ENCODE measurements around the gene ZNF14. TPM values are rescaled to one million over a fixed set of nuclear protein-coding genes. Genes with fewer than 3 reads are reported as not detected.

ZNF14 gene
- total and polyA plus RNA-seq, 10 of the 15 experiments (the other 5 are each of a cell fraction or from before 2014, with no cell fraction given) = 2.5 to 7.2 (median 4.6) TPM

- no peak for TF ChIP-seq EZH2 (IDR thresholded peaks at IDR 0.05; ENCODE audit: borderline replicate concordance, control insufficient read depth, low read depth, low read length)
- TF ChIP-seq NFYA (IDR thresholded peaks at IDR 0.05; ENCODE audit: borderline replicate concordance, low read depth, low read length) = no peak
- TF ChIP-seq NBN (IDR thresholded peaks at IDR 0.05) = peak; percentile 62
- TF ChIP-seq RELA (IDR thresholded peaks at IDR 0.05; ENCODE audit: borderline replicate concordance, partially characterized antibody) = peak; percentile 9
- TF ChIP-seq SIX5 (IDR thresholded peaks at IDR 0.05; ENCODE audit: low read depth, low read length, severe bottlenecking) = peak; percentile 77
- no peak for TF ChIP-seq FOS (IDR thresholded peaks at IDR 0.05; ENCODE audit: borderline replicate concordance, extremely low read depth, insufficient read length)
- 0 out of 2 replicates have a peak, but pooled peaks have one; percentile 13 for TF ChIP-seq IRF3 (IDR thresholded peaks at IDR 0.05)
- peak; percentile 98 for TF ChIP-seq IKZF1 (conservative IDR thresholded peaks at IDR 0.05)
- TF ChIP-seq PAX8 (IDR thresholded peaks at IDR 0.05) = no peak
- TF ChIP-seq CEBPZ (IDR thresholded peaks at IDR 0.05; ENCODE audit: low read depth, low read length) = no peak
- peak; percentile 88 for TF ChIP-seq ZNF207 (IDR thresholded peaks at IDR 0.05; ENCODE audit: borderline replicate concordance)
- no peak for TF ChIP-seq JUND (IDR thresholded peaks at IDR 0.05; ENCODE audit: low read depth, low read length)
- no peak for TF ChIP-seq PBX3 (IDR thresholded peaks at IDR 0.05; ENCODE audit: insufficient replicate concordance, low read depth, low read length)
- TF ChIP-seq REST (IDR thresholded peaks at IDR 0.05; ENCODE audit: low read depth, low read length) = no peak
- peak; percentile 93; the same call in 1 of the 2 replicates for TF ChIP-seq SMARCA5 (IDR thresholded peaks at IDR 0.05)
- TF ChIP-seq SIN3A (IDR thresholded peaks at IDR 0.05; ENCODE audit: low read depth, low read length) = peak; percentile 81
- TF ChIP-seq TCF12 (IDR thresholded peaks at IDR 0.05; ENCODE audit: low read depth, low read length) = peak; percentile 38; the same call in 1 of the 2 replicates
- no peak for TF ChIP-seq MTA2 (IDR thresholded peaks at IDR 0.05; ENCODE audit: low read depth)
- no peak for TF ChIP-seq EED (IDR thresholded peaks at IDR 0.05; ENCODE audit: low read depth)
- peak; percentile 28; the same call in 1 of the 2 replicates for TF ChIP-seq NRF1 (conservative IDR thresholded peaks at IDR 0.05; ENCODE audit: low read depth, low read length)
- no peak for TF ChIP-seq FOXK2 (IDR thresholded peaks at IDR 0.05)
Observed at GRCh38 chr19:19663256-19664120, 69.4 kb downstream of the ZNF14 start, which contains the start of gene ATP13A1 (continued).

All from GM12878 (cell line).